ENCODE measurements around the gene IQGAP1. TPM values are rescaled to one million over a fixed set of nuclear protein-coding genes. Genes with fewer than 3 reads are reported as not detected.

Gene IQGAP1
- total and polyA plus RNA-seq, 2 of the 13 experiments (the other 11 are each of a cell fraction or from before 2014, with no cell fraction given), result 29.5 to 37.9 TPM

DNA sequence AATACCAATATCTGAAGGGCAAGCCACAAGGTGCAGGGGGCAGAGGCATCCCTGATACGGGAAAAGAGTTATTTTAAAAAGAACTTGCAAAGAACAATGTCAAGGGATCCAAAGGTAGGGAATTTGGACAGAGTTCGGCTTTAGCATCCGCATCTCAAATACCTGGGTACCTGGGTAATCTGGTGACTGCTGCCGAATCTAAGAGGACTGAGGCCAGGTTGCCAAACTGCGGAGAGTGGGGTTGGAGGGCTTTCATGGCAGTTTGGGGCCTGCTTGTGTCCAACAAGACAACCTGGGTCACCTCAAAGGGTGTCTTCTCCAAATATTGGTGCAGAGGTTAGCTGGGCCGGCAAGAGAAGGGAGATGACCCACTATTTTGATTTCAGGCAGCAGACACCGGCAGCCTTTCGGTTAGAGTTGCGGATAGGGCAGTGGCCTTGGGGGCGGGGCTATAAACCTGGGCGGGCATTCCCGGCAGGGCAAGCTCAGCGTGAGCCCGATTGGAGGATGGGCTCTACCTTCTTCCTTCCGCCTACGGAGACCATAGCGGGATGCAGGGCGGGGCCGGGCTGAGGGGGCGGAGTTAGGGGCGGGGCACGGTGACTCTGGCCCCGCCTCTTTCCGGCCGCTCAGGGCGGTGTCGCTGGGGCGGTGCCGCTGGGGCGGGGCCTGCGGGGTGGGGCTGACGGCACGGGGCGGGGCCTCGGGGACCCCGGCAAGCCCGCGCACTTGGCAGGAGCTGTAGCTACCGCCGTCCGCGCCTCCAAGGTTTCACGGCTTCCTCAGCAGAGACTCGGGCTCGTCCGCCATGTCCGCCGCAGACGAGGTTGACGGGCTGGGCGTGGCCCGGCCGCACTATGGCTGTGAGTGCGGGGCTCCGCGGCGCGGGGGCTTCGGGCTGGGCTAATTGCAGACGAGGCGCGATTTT lies at the start of gene IQGAP1 (continued):
- TF ChIP-seq, protein P1, sequence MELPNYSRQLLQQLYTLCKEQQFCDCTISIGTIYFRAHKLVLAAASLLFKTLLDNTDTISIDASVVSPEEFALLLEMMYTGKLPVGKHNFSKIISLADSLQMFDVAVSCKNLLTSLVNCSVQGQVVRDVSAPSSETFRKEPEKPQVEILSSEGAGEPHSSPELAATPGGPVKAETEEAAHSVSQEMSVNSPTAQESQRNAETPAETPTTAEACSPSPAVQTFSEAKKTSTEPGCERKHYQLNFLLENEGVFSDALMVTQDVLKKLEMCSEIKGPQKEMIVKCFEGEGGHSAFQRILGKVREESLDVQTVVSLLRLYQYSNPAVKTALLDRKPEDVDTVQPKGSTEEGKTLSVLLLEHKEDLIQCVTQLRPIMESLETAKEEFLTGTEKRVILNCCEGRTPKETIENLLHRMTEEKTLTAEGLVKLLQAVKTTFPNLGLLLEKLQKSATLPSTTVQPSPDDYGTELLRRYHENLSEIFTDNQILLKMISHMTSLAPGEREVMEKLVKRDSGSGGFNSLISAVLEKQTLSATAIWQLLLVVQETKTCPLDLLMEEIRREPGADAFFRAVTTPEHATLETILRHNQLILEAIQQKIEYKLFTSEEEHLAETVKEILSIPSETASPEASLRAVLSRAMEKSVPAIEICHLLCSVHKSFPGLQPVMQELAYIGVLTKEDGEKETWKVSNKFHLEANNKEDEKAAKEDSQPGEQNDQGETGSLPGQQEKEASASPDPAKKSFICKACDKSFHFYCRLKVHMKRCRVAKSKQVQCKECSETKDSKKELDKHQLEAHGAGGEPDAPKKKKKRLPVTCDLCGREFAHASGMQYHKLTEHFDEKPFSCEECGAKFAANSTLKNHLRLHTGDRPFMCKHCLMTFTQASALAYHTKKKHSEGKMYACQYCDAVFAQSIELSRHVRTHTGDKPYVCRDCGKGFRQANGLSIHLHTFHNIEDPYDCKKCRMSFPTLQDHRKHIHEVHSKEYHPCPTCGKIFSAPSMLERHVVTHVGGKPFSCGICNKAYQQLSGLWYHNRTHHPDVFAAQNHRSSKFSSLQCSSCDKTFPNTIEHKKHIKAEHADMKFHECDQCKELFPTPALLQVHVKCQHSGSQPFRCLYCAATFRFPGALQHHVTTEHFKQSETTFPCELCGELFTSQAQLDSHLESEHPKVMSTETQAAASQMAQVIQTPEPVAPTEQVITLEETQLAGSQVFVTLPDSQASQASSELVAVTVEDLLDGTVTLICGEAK (IDR thresholded peaks at IDR 0.05), result no peak
- TF ChIP-seq, protein P1 (CRISPR knock-in tag; IDR thresholded peaks at IDR 0.05), result peak; percentile 10; the same call in 1 of the 2 replicates
- TF ChIP-seq, protein P2, sequence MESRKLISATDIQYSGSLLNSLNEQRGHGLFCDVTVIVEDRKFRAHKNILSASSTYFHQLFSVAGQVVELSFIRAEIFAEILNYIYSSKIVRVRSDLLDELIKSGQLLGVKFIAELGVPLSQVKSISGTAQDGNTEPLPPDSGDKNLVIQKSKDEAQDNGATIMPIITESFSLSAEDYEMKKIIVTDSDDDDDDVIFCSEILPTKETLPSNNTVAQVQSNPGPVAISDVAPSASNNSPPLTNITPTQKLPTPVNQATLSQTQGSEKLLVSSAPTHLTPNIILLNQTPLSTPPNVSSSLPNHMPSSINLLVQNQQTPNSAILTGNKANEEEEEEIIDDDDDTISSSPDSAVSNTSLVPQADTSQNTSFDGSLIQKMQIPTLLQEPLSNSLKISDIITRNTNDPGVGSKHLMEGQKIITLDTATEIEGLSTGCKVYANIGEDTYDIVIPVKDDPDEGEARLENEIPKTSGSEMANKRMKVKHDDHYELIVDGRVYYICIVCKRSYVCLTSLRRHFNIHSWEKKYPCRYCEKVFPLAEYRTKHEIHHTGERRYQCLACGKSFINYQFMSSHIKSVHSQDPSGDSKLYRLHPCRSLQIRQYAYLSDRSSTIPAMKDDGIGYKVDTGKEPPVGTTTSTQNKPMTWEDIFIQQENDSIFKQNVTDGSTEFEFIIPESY (CRISPR knock-in tag; IDR thresholded peaks at IDR 0.05), result no peak
- TF ChIP-seq, protein P3, sequence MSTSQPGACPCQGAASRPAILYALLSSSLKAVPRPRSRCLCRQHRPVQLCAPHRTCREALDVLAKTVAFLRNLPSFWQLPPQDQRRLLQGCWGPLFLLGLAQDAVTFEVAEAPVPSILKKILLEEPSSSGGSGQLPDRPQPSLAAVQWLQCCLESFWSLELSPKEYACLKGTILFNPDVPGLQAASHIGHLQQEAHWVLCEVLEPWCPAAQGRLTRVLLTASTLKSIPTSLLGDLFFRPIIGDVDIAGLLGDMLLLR (CRISPR knock-in tag; IDR thresholded peaks at IDR 0.05), result no peak
- no peak for TF ChIP-seq ZNF773 (CRISPR knock-in tag; IDR thresholded peaks at IDR 0.05; ENCODE audit: borderline replicate concordance)
- TF ChIP-seq JARID2 (CRISPR knock-in tag; IDR thresholded peaks at IDR 0.05; ENCODE audit: insufficient replicate concordance), result no peak
- peak; percentile 65 for TF ChIP-seq POLR2AphosphoS5 (IDR thresholded peaks at IDR 0.05; ENCODE audit: low read depth, low read length)
- TF ChIP-seq NKX3-1 (CRISPR knock-in tag; IDR thresholded peaks at IDR 0.05), result 0 out of 2 replicates have a peak, but pooled peaks have one; percentile 38
- no peak for TF ChIP-seq SNAI1 (CRISPR knock-in tag; IDR thresholded peaks at IDR 0.05; ENCODE audit: borderline replicate concordance)
- TF ChIP-seq ZNF354B (CRISPR knock-in tag; IDR thresholded peaks at IDR 0.05), result no peak
- TF ChIP-seq ZNF660 (CRISPR knock-in tag; IDR thresholded peaks at IDR 0.05; ENCODE audit: borderline replicate concordance, low read depth), result no peak
- TF ChIP-seq NFYC (CRISPR knock-in tag; IDR thresholded peaks at IDR 0.05), result peak; percentile 61
- peak; percentile 42; the same call in 1 of the 2 replicates for TF ChIP-seq ZNF777 (CRISPR knock-in tag; IDR thresholded peaks at IDR 0.05)
- TF ChIP-seq GABPA (IDR thresholded peaks at IDR 0.05; ENCODE audit: low read depth, low read length), result peak; percentile 39
- TF ChIP-seq GABPA (CRISPR knock-in tag; IDR thresholded peaks at IDR 0.05; ENCODE audit: low read depth), result peak; percentile 70; the same call in 1 of the 2 replicates
- TF ChIP-seq ZNF781 (CRISPR knock-in tag; IDR thresholded peaks at IDR 0.05; ENCODE audit: borderline replicate concordance, not compliant biosample characterization), result no peak
- TF ChIP-seq, protein P4, sequence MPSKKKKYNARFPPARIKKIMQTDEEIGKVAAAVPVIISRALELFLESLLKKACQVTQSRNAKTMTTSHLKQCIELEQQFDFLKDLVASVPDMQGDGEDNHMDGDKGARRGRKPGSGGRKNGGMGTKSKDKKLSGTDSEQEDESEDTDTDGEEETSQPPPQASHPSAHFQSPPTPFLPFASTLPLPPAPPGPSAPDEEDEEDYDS (CRISPR knock-in tag; IDR thresholded peaks at IDR 0.05), result peak; percentile 64; the same call in 1 of the 2 replicates

Measured in HepG2 (cell line).